ENCODE data around the gene PDXDC1.
A peak's percentile ranks its signal among the peaks of the same experiment; 100 is the strongest.
"Not testable (repeated sequence)": the region's sequence is repeated elsewhere in the genome, so short reads cannot be mapped to it uniquely, and the experiment has no call there.

PDXDC1 gene

DNA sequence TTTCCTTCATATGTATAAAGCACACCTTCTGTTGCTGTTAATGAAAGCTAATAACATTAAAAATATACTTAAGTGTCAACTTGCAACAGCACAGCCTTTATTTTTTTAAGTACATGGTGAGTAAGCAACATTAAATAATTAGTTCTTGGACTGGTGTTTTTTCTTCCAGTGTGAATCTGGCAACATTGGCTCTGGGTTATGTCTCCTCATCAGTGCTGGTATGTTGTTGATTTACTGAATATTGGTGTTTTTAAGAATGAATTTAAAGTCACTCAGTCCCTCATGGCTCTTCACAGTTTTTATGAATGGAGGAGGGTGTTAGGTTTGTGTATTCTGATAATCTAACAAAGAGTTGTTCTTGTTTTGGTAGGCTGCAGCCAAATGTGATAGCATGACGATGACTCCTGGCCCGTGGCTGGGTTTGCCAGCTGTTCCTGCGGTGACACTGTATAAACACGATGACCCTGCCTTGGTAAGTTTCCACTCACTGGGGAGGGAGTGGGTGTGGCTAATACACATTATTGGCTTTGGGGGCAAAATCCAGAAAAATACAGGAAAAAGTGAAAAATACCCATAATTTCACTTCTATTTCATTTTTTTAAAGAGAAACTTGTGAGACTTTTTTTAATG lies 42.2 kb downstream of the PDXDC1 start:
- DNase-seq, result not testable (repeated sequence)

- not testable (repeated sequence) for DNase-seq
Measured at GRCh38 chr16:15021429-15021828, 46.6 kb downstream of the PDXDC1 start.

DNA sequence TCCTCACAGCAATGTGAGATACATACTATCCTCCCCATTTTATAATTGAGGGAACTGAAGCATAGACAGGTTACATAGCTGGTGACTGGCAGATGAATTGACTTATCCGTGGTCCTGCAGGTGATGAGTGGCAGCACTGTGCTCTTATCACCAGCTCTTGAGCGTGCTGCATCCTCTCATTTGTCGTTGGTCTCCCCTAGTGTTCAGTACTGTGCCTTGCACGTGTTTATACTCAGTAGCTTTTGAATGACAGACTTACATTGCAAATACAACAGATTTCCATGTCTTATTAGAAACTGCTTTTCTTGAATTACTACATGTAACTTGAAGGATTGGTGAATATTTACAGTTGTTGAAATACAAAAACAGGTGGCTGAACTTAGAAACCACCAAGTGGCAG lies 47.4 kb downstream of the PDXDC1 start:
- peak; percentile 42 to 48 for DNase-seq

DNA sequence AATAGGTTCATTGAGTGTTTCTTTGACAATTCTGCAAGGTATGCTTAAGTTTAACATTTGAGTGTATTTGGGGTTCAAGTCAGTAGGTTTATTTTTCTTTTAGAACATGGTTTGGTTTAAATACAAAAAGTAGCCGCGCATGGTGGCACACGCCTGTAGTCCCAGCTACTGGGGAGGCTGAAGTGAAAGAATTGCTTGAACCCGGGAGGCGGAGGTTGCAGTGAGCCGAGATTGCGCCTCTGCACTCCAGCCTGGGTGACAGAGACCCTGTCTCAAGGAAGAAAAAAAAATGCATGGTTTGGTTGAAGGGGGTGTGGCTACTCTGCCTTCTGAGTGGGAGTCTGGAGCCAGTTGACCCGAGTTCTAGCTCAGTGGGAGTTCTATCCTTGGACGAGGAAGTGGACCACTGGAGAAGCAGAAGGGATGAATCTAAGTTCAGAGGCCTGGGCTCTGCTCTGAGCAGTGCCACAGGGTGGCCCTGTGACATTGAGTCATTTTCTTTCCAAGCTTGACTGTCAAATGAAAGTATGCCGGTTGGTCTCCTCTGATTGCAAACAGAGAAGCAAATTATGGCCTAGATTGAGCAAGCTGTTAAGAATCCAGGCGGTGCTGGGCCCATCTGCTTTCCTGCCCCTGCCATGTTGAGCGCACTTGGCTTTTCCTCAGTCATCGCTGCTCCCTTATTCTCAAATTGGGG lies 48.7 kb downstream of the PDXDC1 start:
- DNase-seq, result not testable (repeated sequence)

- DNase-seq, result not testable (repeated sequence)
Measured at GRCh38 chr16:15024858-15025199, 50.0 kb downstream of the PDXDC1 start.

- not testable (repeated sequence) for DNase-seq
Measured at GRCh38 chr16:15025234-15025951, 50.6 kb downstream of the PDXDC1 start.

DNA sequence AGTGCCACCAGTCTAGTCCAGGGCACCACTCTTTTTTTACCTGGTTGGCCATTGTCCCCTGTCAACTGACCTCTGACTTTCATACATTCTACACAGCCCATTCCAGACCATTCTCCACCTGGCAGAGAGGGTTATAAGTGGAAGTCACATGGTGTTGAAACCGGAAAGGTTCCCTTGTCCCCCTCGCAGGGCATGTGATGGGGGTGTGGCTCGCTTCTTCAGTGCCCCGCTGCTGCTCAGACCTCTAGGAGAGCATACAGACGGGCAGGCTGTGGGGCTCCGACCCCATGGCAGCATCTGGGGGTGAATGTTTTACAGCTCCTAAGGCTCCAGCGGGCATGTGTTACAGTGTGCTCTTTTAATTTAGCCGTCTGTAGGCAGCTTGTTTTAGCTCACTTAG lies 52.2 kb downstream of the PDXDC1 start:
- DNase-seq, result not testable (repeated sequence)

- DNase-seq, result not testable (repeated sequence)
Measured at GRCh38 chr16:15027503-15028344, 52.9 kb downstream of the PDXDC1 start.

DNA sequence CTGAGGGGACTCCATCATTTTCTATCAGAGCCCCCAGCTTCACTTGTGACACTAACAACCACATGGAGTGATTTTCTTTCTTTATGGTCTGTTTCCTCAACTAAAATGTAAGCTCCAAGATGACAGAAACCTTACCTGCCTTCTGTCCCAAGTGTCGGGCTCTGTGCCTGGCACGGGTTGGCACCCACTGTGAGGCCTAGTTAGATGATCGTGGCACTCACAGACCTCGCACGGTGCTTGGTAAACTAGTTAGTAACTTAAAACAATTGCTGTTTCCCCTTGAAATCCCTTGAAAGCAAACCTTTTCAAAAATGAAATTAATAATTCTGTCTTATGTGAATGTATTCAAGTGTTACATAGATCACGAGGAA lies 53.5 kb downstream of the PDXDC1 start:
- not testable (repeated sequence) for DNase-seq

DNA sequence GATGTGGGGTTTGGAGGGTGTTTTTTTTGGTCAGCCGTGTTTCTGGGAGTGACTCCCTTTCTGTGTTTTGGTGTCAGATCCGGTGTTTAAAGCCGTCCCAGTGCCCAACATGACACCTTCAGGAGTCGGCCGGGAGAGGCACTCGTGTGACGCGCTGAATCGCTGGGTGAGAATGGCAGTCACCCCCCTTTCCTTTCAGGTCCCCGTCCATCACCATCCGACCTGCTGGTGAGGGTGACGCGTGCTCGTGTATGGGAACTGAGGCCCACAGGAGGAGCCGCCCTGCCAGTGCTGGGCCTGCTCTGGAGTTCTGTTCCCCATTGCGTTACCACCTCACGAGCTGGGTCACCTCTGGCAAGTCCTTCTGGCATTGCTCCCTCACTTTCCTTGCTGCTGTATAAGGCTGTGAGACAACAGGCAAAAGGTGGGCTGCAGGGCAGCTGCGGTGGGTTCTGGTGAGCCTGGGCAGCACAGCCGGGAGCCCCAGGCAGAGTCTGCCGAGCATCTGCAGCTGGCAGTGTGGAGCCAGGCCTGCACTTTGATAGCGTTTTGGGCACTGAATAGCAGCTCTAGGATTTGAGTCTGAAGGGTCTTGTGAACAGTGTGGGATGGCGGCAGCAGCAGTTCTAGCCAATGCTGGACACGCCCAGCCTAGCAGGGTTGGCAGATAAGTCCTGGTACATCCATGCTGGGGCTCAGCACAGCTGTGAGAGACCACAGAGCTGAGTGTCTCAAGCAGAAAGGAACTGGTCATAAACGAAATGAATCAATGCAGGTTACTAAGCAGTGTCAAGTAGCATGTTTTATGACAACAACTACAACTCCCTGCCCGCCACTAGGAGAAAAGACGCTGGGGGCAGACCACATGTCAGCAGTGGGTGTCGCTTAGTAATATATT lies 54.2 kb downstream of the PDXDC1 start:
- not testable (repeated sequence) for DNase-seq

DNA sequence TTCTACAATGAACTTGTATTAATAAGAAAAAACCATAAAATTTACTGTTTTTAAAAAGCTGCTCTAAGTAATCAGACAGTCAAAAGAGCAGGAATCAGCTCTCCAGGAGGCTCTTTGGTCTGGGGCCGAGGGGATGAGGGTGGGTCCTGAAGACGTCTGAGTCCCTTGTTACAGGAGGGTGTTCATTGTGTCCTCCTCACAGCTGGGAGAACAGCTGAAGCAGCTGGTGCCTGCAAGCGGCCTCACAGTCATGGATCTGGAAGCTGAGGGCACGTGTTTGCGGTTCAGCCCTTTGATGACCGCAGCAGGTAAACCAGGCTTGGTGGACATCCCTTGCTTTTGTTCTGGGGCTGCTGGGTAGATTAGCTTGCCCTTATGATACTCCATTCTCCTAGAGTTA lies 54.9 kb downstream of the PDXDC1 start:
- not testable (repeated sequence) for DNase-seq

DNA sequence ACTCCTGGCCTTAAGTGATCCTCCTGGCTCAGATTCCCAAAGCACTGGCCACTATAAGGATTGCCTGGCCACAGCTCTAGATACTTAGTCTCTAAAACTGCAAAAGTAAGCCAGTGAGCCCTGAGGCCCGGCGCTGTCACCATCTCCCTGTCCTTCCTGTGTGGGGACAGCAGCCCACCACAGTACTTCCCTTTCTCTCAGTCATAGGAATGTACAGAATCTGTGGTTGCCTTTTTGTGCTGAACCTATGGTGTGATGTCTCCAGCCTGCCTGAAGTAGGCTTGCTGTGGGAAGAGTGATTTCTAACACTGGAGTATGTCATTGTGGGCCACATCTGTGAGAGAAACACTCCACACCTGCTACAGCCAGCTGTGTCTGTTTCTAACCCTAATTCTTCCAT lies 56.4 kb downstream of the PDXDC1 start:
- no peak for DNase-seq

DNA sequence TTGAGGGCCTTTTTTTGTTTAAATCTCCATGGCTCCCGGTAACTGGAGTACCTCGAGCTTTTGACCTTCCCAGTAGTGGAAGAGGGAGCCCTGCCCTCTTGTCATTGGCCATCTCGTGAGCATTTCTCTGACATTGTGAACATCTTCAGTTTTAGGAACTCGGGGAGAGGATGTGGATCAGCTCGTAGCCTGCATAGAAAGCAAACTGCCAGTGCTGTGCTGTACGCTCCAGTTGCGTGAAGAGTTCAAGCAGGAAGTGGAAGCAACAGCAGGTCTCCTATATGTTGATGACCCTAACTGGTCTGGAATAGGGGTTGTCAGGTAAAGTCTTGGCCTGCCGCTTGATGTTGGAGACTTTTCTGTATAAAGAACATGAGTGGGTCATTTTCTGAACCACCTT lies 56.8 kb downstream of the PDXDC1 start:
- no peak for DNase-seq

- DNase-seq, result no peak
Measured at GRCh38 chr16:15032547-15033308, 57.9 kb downstream of the PDXDC1 start.

DNA sequence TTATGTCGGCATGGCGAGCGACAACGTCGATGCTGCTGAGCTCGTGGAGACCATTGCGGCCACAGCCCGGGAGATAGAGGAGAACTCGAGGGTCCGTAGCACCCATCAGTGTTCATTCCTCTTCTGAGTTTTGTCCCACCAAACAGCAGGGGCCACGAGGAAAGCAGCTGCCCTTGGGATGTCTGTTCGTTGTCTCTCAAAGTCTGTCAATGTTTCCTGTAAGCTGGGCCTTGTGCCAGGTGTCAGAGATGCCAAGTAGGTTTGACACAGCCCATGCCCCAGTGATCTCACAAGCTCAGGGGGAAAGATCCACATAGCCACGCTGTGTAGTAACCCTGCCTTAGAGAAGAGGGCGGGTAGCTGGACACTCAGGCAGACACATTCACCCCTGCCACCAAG lies 58.5 kb downstream of the PDXDC1 start:
- no peak for DNase-seq

- no peak for DNase-seq
Measured at GRCh38 chr16:15034266-15035162, 59.7 kb downstream of the PDXDC1 start.

GRCh38 chr16:15035163-15035729 lies 60.4 kb downstream of the PDXDC1 start:
- no peak for DNase-seq

DNA sequence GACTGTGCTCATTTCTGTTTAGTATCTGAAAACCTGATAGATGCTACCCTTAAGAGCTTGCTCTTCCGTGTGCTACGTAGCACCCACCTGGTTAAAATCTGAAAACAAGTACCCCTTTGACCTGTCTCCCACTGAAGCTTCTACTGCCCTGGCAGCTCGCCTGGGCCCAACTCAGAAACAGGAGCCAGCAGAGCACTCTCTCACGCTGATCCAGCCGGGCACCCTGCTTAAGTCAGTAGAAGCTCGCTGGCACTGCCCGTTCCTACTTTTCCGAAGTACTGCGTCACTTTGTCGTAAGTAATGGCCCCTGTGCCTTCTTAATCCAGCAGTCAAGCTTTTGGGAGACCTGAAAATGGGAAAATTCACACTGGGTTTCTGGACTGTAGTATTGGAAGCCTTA lies 62.2 kb downstream of the PDXDC1 start:
- no peak for DNase-seq

DNA sequence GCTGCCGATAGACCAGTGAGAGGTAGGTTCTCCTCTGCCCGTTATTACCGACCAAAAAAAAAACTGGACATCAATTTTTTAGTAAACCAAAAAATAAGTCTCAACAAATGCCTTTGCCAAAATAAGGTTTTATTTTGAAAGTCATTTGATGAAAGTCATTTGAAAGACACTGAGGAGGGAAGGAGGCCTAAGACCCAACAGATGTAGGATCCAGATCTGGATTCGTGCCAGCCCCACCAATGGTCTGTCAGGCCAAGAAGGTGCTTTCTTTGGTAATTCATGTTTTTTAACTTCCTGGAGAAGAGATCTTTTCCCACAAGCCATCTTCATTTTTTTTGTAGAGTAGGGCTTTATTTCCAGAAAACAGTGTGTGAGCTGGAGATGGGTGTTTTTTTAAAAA lies 62.9 kb downstream of the PDXDC1 start:
- DNase-seq, result no peak

- no peak for DNase-seq
Measured at GRCh38 chr16:15038689-15039088, 63.9 kb downstream of the PDXDC1 start.
